Measurements from ENCODE around the gene GLI1.

DNA sequence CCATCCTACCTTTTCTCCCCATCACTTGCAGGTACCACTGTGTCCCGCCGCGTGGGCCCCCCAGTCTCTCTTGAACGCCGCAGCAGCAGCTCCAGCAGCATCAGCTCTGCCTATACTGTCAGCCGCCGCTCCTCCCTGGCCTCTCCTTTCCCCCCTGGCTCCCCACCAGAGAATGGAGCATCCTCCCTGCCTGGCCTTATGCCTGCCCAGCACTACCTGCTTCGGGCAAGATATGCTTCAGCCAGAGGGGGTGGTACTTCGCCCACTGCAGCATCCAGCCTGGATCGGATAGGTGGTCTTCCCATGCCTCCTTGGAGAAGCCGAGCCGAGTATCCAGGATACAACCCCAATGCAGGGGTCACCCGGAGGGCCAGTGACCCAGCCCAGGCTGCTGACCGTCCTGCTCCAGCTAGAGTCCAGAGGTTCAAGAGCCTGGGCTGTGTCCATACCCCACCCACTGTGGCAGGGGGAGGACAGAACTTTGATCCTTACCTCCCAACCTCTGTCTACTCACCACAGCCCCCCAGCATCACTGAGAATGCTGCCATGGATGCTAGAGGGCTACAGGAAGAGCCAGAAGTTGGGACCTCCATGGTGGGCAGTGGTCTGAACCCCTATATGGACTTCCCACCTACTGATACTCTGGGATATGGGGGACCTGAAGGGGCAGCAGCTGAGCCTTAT is 10.8 kb downstream of the GLI1 start:
- TF ChIP-seq, protein P1, sequence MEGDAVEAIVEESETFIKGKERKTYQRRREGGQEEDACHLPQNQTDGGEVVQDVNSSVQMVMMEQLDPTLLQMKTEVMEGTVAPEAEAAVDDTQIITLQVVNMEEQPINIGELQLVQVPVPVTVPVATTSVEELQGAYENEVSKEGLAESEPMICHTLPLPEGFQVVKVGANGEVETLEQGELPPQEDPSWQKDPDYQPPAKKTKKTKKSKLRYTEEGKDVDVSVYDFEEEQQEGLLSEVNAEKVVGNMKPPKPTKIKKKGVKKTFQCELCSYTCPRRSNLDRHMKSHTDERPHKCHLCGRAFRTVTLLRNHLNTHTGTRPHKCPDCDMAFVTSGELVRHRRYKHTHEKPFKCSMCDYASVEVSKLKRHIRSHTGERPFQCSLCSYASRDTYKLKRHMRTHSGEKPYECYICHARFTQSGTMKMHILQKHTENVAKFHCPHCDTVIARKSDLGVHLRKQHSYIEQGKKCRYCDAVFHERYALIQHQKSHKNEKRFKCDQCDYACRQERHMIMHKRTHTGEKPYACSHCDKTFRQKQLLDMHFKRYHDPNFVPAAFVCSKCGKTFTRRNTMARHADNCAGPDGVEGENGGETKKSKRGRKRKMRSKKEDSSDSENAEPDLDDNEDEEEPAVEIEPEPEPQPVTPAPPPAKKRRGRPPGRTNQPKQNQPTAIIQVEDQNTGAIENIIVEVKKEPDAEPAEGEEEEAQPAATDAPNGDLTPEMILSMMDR (IDR thresholded peaks at IDR 0.05) = no peak
- TF ChIP-seq POLR2AphosphoS5 (IDR thresholded peaks at IDR 0.05) = no peak

Measured in prostate gland (tissue), 2 donors.